T-helper 2 cell treated with Interferon-gamma antibody and Interleukin-4, amounts not matched to agents 5 μg/mL and 100 μg/mL, for 36 hours (primary cell): Measurements from ENCODE around the gene AVEN.
A peak's percentile ranks its signal among the peaks of the same experiment; 100 is the strongest.
"Not testable (repeated sequence)": the region's sequence is repeated elsewhere in the genome, so short reads cannot be mapped to it uniquely, and the experiment has no call there.

Experiments
- DNase-seq: peaks from one replicate; pipeline ENCODE4 v3.0.0; 2021; ENCODE audit warnings: low spot score
- H3K27ac Mint-ChIP-seq: one replicate; pipeline ENCODE4 v1.8.0; 2021; ENCODE audit warnings: mild to moderate bottlenecking, mixed read lengths
- H3K27me3 Mint-ChIP-seq: one replicate; pipeline ENCODE4 v1.8.0; 2021; ENCODE audit warnings: low read depth, mixed read lengths
- H3K36me3 Mint-ChIP-seq: one replicate; pipeline ENCODE4 v1.8.0; 2021; ENCODE audit warnings: low read depth, mixed read lengths
- H3K4me1 Mint-ChIP-seq: one replicate; pipeline ENCODE4 v1.8.0; 2021; ENCODE audit warnings: low read depth, mixed read lengths
- H3K4me3 Mint-ChIP-seq: one replicate; pipeline ENCODE4 v1.8.0; 2022; ENCODE audit warnings: mild to moderate bottlenecking, moderate library complexity, mixed read lengths
- H3K9me3 Mint-ChIP-seq: one replicate; pipeline ENCODE4 v1.8.0; 2021; ENCODE audit warnings: mixed read lengths

The AVEN gene

DNA sequence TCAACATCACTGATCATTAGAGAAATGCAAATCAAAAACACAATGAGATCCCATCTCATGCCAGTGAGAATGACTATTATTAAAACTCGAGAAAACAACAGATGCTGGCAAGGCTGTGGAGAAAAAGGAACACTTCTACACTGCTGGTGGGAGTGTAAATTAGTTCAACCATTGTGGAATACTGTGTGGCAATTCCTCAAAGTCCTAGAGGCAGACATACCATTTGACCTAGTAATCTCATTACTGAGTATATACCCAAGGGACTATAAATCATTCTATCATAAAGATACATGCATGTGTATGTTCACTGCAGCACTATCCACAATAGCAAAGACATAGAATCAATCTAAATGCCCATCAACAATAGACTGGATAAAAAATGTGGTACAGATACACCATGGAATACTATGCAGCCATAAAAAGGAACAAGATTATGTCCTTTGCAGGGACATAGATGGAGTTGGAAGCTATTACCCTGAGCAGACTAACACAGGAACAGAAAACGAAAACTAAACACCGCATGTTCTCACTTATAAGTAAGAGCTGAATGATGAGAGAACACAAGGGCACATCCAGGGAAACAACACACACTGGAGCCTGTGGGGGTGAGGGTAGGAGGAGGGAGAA is 15.2 kb upstream of the AVEN start:
- Mint-ChIP-seq H3K4me3 (no peak overlapping the region), H3K4me1 (no peaks in the 10 kb centered on the region), H3K36me3 (peaks cover 14% of the 10 kb centered on the region), H3K27ac (no peak overlapping the region), H3K9me3 (peaks cover 32% of the 10 kb centered on the region), H3K27me3 (peaks cover 16% of the 10 kb centered on the region)
- DNase-seq: no peak

DNA sequence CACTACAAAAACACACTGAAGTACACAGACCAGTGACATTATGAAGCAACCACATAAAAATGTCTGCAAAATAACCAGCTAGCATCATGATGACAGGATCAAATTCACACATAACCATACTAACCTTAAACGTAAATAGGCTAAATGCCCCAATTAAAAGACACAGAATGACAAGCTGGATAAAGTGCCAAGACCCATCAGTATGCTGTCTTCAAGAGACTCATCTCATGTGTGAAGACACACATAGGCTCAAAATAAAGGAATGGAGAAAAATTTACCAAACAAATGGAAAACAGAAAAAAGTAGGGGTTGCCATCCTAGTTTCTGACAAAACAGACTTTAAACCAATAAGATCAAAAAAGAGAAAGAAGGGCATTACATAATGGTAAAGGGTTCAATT is 11.4 kb upstream of the AVEN start:
- not testable (repeated sequence) for H3K27ac Mint-ChIP-seq, H3K4me1 Mint-ChIP-seq, H3K4me3 Mint-ChIP-seq, DNase-seq
- Mint-ChIP-seq H3K36me3 (peaks cover 14% of the 10 kb centered on the region), H3K27me3 (peaks cover 16% of the 10 kb centered on the region), H3K9me3 (peaks cover 37% of the 10 kb centered on the region)

DNA sequence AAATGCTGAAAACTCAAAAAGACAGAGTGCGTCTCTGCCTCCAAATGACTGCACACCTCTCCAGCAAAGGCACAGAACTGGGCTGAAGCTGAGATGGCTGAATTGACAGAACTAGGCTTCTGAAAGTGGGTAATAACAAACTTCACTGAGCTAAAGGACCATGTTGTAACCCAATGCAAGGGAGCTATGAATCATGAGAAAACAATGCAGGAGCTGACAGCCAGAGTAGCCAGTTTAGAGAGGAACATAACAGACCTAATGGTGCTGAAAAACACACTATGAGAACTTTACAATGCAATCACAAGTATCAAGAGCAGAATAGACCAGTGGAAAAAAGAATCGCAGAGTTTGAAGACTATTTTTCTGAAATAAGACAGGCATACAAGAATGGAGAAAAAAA is 10.1 kb upstream of the AVEN start:
- no peak for DNase-seq
- H3K4me3 Mint-ChIP-seq: no peak overlapping the region

DNA sequence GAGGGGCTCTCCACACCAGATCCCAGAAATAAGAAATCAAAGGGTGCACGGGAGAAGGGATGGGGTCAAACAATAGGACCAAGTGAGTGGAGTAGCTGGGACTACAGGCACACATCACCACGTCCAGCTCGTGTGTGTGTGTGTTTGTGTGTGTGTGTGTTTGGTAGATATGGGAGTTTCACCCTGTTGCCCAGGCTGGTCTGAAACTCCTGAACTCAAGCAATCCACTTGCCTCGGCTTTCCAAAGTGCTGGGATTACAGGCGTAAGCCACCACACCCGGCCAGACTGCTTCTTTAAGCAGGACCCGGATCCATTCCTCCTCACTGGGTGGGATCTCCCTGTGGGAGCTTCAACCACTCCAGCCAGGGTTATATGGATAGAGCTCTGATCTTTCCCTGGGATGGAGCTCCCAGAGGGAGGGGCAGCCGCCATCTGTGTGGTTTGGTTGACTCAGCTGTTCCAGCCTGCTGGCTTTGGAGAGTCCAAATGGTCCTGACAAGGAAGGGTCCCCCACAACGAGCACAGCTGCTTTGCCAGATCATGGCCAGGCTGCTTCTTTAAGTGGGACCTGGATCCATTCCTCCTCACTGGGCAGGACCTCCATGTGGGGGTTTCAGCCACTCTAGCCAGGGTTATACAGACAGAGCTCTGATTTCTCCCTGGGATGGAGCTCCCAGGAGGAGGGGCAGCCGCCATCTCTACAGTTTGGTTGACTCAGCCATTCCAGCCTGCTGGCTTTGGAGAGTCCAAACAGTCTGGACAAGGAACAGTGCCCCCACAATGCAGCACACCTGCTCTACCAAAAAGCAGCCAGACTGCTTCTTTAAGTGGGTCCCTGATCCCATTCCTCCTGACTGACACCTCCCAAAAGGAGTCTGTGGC is 9.1 kb upstream of the AVEN start:
- peaks cover 14% of the 10 kb centered on the region for H3K36me3 Mint-ChIP-seq
- peaks cover 5% of the 10 kb centered on the region for H3K4me1 Mint-ChIP-seq
- H3K4me3 Mint-ChIP-seq: no peak overlapping the region
- no peak for DNase-seq
- peaks cover 16% of the 10 kb centered on the region for H3K27me3 Mint-ChIP-seq
- H3K27ac Mint-ChIP-seq: no peak overlapping the region
- peaks cover 37% of the 10 kb centered on the region for H3K9me3 Mint-ChIP-seq

More for the DNA sequence above, 10.1 kb upstream of the AVEN start:
- Mint-ChIP-seq H3K27ac (no peak overlapping the region), H3K36me3 (peaks cover 14% of the 10 kb centered on the region), H3K27me3 (peaks cover 16% of the 10 kb centered on the region), H3K4me1 (no peaks in the 10 kb centered on the region), H3K9me3 (peaks cover 37% of the 10 kb centered on the region)

DNA sequence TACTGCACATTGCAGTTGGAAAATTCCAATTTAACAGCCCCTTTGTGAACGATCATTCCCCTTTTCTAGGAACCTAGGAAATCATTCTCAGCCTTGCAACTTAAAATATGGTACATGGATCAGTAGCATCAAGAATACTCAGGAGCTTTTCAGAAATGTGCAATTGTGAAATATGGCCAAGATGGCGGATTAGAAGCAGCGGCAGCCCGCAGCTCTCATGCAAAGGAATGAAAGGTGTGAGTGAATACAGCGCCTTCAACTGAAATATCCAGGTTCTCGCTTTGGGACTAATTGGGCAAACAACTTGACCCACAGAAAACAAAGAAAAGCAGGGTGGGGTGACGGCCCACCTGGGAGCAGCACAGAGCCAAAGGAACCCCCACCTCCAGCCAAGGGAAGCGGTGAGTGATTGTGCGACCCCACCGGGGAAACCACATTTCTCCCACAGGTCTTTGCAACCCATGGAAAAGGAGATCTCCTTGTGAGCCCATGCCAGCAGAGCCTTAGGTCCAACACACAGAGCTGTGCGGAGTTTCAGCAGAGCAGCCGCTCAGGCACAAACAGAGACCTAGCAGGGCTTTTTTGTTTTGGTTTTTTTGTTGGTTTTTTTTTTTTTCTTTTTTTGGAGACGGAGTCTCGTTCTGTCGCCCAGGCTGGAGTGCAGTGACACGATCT is 7.6 kb upstream of the AVEN start:
- no peak overlapping the region for H3K27ac Mint-ChIP-seq
- peaks cover 14% of the 10 kb centered on the region for H3K36me3 Mint-ChIP-seq
- H3K4me1 Mint-ChIP-seq: peaks cover 6% of the 10 kb centered on the region
- H3K9me3 Mint-ChIP-seq: peaks cover 25% of the 10 kb centered on the region
- no peak for DNase-seq
- H3K4me3 Mint-ChIP-seq: no peak overlapping the region
- H3K27me3 Mint-ChIP-seq: peaks cover 8% of the 10 kb centered on the region

DNA sequence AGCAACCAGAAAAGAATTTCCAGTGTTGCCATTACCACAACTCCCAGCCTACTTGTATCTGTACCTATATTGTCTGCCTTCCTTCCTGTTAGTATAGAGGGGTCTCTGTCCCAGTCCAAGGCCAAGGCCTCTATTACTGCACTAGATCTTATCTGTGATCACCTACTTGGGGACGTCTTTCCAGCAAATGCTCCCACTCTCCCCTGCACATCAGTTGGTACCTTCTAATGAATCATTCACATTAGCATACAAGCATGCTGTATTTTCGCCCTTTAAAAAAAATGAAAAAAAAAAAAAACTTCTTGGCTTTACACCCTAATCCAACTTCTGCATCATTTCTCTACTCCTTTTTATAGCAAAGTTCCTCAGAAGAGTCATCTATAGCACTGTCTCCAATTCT is 4.8 kb upstream of the AVEN start:
- H3K27me3 Mint-ChIP-seq: no peaks in the 10 kb centered on the region
- no peaks in the 10 kb centered on the region for H3K36me3 Mint-ChIP-seq
- H3K4me1 Mint-ChIP-seq: peaks cover 17% of the 10 kb centered on the region
- H3K4me3 Mint-ChIP-seq: no peak overlapping the region
- DNase-seq: no peak
- H3K27ac Mint-ChIP-seq: no peak overlapping the region
- peaks cover 2% of the 10 kb centered on the region for H3K9me3 Mint-ChIP-seq

DNA sequence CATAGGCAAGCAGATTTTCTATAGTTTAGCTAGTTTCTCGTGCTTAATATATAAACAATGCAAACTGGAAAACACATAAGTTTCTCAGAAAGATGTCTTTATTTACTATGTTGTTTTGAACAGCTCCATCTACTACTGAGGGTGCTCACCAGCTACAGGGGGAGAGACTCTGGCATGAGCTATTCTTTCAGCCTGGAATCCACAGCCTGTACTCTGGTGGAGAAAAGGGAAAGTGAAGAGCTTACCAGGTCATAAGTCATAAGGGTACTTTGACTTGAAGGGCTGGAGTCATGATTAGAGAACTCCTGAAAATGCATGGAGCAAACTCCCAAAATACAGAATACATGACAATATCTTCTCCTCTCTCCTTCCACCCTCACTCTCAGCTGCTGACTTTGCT is 4.4 kb upstream of the AVEN start:
- Mint-ChIP-seq H3K27ac (no peak overlapping the region), H3K36me3 (no peaks in the 10 kb centered on the region), H3K9me3 (no peaks in the 10 kb centered on the region), H3K27me3 (no peaks in the 10 kb centered on the region), H3K4me3 (no peak overlapping the region), H3K4me1 (peaks cover 17% of the 10 kb centered on the region)
- no peak for DNase-seq

DNA sequence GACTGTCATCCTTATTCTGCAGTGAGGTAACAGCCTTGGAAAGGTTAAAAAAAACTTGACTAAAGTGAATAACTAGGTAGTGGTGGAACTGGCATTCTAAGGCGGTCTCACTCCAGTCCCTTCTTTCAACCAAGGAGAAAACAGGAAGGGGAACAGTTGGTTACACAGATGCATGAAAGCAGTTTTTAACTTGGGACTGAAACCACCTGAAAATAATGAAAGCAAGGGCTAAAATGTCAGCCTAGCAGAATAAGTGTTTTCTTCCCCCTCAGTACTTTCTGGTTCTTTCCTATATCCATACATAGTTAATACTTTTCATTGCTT is 748 bp upstream of the AVEN start:
- no peaks in the 10 kb centered on the region for H3K27me3 Mint-ChIP-seq
- H3K4me3 Mint-ChIP-seq: peak overlapping the region; percentile 83
- H3K4me1 Mint-ChIP-seq: peaks cover 25% of the 10 kb centered on the region
- no peaks in the 10 kb centered on the region for H3K36me3 Mint-ChIP-seq
- H3K9me3 Mint-ChIP-seq: no peaks in the 10 kb centered on the region
- no peak for DNase-seq
- peak overlapping the region; percentile 82 for H3K27ac Mint-ChIP-seq

DNA sequence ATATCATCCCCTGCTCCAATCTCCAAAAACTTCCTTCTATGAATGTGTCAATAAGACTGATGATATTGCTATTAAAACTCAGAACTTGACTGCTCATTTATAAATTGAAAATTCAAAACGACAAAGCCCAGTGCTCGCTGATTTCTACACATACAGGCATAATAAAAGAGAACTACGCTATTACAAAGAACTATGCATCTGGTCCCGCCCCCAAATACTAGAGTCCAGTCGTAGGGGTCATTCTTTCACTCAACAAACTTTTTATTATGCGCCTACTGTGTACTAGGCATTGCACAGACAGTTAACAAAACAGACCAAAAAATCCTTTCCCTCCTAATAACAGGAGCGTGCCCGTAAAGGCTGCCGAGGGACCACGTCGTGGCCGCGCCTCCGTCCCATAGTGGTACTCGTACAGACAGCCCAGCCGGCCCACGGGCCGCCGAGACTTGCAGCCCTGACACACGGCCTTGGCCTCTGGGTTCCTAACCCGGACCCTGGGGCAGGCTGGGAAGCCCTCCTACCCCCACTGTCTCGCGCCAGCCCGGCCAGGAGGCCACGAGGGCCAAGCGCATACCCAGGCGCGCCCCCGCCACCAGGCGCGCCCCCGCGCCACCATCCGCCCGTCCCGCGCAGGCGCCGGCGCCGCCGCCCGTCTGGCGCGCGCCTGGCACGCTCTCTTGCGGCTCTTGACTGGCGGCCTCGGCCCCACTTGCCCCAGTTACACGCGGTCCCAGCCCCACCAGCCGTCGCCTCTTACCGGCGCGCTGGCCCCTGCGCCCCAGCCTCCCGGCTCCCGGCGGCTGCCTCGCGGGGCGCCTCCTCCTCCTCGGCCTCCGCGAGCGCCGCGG is 757 bp downstream of the AVEN start:
- peak; percentile 69 for DNase-seq
- Mint-ChIP-seq H3K27me3 (no peaks in the 10 kb centered on the region), H3K9me3 (no peaks in the 10 kb centered on the region), H3K4me1 (peaks cover 21% of the 10 kb centered on the region), H3K36me3 (no peaks in the 10 kb centered on the region), H3K27ac (peak overlapping the region; percentile 94), H3K4me3 (peak overlapping the region; percentile 89)

DNA sequence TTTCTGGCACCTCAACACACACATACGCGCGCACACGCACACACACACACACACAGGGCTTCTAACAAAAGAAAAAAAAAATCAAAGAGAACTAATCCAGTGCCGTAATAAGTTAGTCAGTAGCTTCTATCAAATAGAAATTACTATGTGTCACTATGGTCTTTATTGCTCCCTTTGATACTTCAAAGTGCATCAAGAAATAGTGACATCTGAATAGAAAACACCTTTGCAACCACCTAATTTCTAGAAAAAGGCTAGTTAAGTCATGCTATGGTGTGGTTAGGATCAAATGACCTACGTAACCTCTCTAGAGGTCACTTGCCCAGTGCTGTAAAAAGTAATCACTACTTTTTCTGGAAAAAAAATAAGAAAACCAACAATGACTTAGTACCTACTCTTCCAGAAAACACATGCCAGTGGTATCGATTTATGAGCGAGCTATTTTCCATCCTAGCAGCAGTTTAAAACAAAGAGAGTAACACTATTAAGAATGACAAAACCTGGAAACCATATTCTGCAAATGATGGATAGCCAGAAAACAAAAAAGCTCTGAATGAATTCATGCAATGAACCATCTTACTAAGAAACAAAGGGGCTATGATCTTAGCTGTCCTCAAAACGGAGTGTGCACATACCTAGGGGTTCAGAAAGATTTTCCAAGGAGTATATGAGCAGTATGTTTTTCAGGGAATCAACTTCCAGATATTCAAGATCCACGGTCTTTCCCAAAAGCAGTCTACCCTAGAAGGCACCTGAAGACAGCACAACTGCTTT is 6.8 kb downstream of the AVEN start:
- Mint-ChIP-seq H3K27ac (no peak overlapping the region), H3K4me1 (peaks cover 5% of the 10 kb centered on the region)

DNA sequence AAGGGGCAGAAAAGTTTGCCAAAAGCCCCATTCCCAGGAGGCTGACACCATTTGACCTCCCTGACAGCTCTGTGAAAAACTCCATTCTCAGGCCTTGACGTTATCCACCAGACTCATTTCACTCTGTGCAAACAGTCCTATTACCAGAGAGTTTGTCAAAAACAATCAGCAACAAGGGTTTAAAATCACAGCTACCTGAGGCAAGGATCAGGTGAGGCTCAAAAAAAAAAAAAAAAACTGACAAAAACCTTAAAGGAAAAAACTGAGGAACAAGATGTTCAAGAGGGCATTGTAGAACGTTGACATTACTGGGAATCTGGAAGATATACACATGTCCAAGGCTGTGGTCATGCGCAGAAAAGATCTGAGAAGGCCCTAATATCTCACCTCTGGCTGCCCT is 11.4 kb downstream of the AVEN start:
- Mint-ChIP-seq H3K4me1 (peaks cover 7% of the 10 kb centered on the region), H3K4me3 (no peak overlapping the region), H3K27ac (no peak overlapping the region), H3K27me3 (no peaks in the 10 kb centered on the region), H3K36me3 (peaks cover 7% of the 10 kb centered on the region), H3K9me3 (peaks cover 8% of the 10 kb centered on the region)
- no peak for DNase-seq

More for the DNA sequence above, 6.8 kb downstream of the AVEN start:
- peaks cover 8% of the 10 kb centered on the region for H3K9me3 Mint-ChIP-seq
- DNase-seq: no peak
- no peaks in the 10 kb centered on the region for H3K27me3 Mint-ChIP-seq
- no peak overlapping the region for H3K4me3 Mint-ChIP-seq
- peaks cover 4% of the 10 kb centered on the region for H3K36me3 Mint-ChIP-seq

DNA sequence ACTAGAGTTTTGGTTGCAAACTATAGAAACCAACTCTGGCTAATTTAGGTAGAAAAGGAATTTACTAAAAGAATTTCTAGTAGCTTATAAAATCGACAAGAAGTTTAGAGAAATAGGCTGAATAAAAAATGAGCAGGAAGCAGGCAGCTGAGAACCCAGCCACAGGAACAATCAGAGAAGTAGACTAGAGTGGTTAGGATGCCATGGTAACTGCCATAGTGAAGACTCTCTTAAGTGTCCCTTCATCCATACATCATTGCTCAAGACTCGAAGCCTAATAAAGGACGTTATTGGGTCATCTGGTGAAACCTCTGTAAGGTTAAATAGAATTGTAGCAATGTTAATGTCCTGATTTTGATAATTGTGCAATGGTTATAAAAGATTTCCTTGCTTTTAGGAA is 13.8 kb downstream of the AVEN start:
- DNase-seq: no peak
- Mint-ChIP-seq H3K27ac (no peak overlapping the region), H3K9me3 (peaks cover 15% of the 10 kb centered on the region), H3K4me3 (no peak overlapping the region), H3K36me3 (peaks cover 13% of the 10 kb centered on the region), H3K27me3 (no peaks in the 10 kb centered on the region), H3K4me1 (peaks cover 10% of the 10 kb centered on the region)

DNA sequence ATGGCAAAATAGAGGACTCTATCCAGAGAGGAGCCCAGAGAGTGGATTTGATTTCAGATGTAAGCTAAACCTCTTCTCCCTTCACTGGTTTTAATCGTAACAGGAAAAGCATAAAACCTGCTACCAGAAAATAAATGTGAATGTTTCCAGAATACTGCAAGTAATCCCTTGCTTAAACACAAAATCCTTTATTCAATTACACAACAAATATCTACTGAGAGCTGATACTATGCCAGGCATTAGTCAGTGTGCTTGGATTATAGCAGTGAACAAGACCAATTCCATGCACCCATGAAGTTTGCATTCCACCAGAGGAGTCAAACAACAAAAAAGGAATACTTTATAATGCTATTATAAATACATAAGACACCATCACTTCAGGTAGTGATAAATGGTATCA is 15.1 kb downstream of the AVEN start:
- H3K4me1 Mint-ChIP-seq: peaks cover 12% of the 10 kb centered on the region
- H3K27ac Mint-ChIP-seq: no peak overlapping the region
- DNase-seq: no peak
- H3K27me3 Mint-ChIP-seq: no peaks in the 10 kb centered on the region
- H3K4me3 Mint-ChIP-seq: no peak overlapping the region
- H3K36me3 Mint-ChIP-seq: peaks cover 13% of the 10 kb centered on the region
- H3K9me3 Mint-ChIP-seq: peaks cover 15% of the 10 kb centered on the region
